Lower leg skin (tissue), 4 donors: Measurements from ENCODE around the gene KRTAP5-4. TPM values are rescaled to one million over a fixed set of nuclear protein-coding genes. Genes with fewer than 3 reads are reported as not detected.

ENCODE experiments used
- DNase-seq, 2 donors: peaks; one replicate each; pipeline ENCODE4 v3.0.0-alpha.2; 2019; ENCODE audit warnings: low spot score in 2 of 2
- H3K4me3 ChIP-seq: fragments of 200-600 bp; sonication (generic); 2 replicates; pipeline ENCODE4 v1.5.1; 2017; ENCODE audit warnings: mild to moderate bottlenecking, low read depth; ENCODE audit not compliant: poor library complexity, severe bottlenecking
- POLR2A ChIP-seq, 2 donors: fragments of 450-650 bp; IDR thresholded peaks; one replicate each; pipeline ENCODE4 v1.6.1; 2016 to 2017; ENCODE audit warnings: antibody characterized with exemption in 2 of 2, mild to moderate bottlenecking in 1 of 2, moderate library complexity in 1 of 2
- WGBS, 2 donors: methylation state at CpG; one replicate each; pipeline ENCODE4 v1.1.5; 2018; 5-methylcytosine and 5-hydroxymethylcytosine counted together
- intact Hi-C: fragments of 100-400 bp; cut with DNase I; formaldehyde crosslinking; loops from one replicate; pipeline ENCODE4 v1.15.0; 2023; ENCODE audit warnings: low total_unique reads
- total RNA-seq, 4 donors: library from RNA; depleted of rRNA; stranded (reverse); fragments of >200 nt; gene quantifications; one replicate each; pipeline ENCODE4 v1.1.0, GENCODE V29; 2016
- TF ChIP-seq, protein P1 (sequence below), 3 donors: fragments of 450-650 bp; IDR thresholded peaks; one replicate each; pipeline ENCODE4 v1.5.1; 2016; ENCODE audit warnings: antibody characterized with exemption in 3 of 3, mild to moderate bottlenecking in 3 of 3, moderate library complexity in 2 of 3

KRTAP5-4 gene
- total RNA-seq, 4 donors from 2014 or later: 7.9 TPM; not detected in 3

- intact Hi-C loops: no loop called here
- WGBS, 2 donors: 74 to 79% methylated on average over 10 to 22 of the region's 26 CpGs
- TF ChIP-seq POLR2A (IDR thresholded peaks at IDR 0.05): no peak
- TF ChIP-seq, protein P1, sequence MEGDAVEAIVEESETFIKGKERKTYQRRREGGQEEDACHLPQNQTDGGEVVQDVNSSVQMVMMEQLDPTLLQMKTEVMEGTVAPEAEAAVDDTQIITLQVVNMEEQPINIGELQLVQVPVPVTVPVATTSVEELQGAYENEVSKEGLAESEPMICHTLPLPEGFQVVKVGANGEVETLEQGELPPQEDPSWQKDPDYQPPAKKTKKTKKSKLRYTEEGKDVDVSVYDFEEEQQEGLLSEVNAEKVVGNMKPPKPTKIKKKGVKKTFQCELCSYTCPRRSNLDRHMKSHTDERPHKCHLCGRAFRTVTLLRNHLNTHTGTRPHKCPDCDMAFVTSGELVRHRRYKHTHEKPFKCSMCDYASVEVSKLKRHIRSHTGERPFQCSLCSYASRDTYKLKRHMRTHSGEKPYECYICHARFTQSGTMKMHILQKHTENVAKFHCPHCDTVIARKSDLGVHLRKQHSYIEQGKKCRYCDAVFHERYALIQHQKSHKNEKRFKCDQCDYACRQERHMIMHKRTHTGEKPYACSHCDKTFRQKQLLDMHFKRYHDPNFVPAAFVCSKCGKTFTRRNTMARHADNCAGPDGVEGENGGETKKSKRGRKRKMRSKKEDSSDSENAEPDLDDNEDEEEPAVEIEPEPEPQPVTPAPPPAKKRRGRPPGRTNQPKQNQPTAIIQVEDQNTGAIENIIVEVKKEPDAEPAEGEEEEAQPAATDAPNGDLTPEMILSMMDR (IDR thresholded peaks at IDR 0.05): no peak
- no peak for DNase-seq
- no peak within 1 kb of the TSS for H3K4me3 ChIP-seq
Measured at GRCh38 chr11:1629326-1630185, 7.6 kb upstream of the KRTAP5-4 start, which contains the start of gene KRTAP5-5. Gene KRTAP5-5, plus strand, starts transcription at chr11:1629775. Its CDS starts 66 bp downstream, at chr11:1629841.

- intact Hi-C loops: no loop called here
- WGBS, 2 donors: 35 to 47% methylated on average over 18 to 34 of the region's 35 CpGs
- H3K4me3 ChIP-seq: no peak overlapping the region
- peak in 1 of 2 donors; percentile 91 for DNase-seq
- TF ChIP-seq, protein P1 (IDR thresholded peaks at IDR 0.05): peak in 1 of 3 donors; percentile 38
- TF ChIP-seq POLR2A (IDR thresholded peaks at IDR 0.05): no peak
Measured at GRCh38 chr11:1628506-1629325, 6.8 kb upstream of the KRTAP5-4 start.

- intact Hi-C loops: no loop called here
- TF ChIP-seq POLR2A (IDR thresholded peaks at IDR 0.05): no peak
- TF ChIP-seq, protein P1 (IDR thresholded peaks at IDR 0.05): no peak
- H3K4me3 ChIP-seq: no peak overlapping the region
- 72% methylated on average over 13 of the region's 13 CpGs for WGBS, 2 donors
- DNase-seq: no peak
Measured at GRCh38 chr11:1625541-1625940, 3.6 kb upstream of the KRTAP5-4 start.

DNA sequence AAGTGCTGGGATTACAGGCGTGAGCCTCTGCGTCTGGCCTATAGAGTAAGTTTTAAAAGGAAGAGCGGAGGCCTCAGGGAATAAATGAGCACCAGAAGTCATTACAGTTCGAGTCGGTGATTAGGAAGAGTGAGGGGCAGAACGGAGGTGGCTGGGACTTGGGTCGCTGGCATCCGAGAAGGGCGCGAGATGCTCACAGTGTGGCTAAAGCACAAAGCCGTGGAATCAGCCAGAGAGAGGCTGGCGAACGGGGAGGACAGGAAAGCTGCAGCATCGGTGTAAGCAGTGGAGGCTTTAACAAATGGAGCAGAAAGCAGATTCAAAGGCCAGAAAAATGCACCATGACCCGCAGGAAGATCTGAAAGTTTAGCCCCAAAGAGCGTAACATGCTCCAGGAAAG is 2.7 kb upstream of the KRTAP5-4 start:
- no peak for TF ChIP-seq POLR2A (IDR thresholded peaks at IDR 0.05)
- TF ChIP-seq, protein P1 (IDR thresholded peaks at IDR 0.05): no peak
- intact Hi-C loops: no loop called here
- H3K4me3 ChIP-seq: no peak overlapping the region
- WGBS, 2 donors: 80 to 83% methylated on average over 16 of the region's 16 CpGs
- no peak for DNase-seq

- DNase-seq: no peak
- TF ChIP-seq POLR2A (IDR thresholded peaks at IDR 0.05): no peak
- TF ChIP-seq, protein P1 (IDR thresholded peaks at IDR 0.05): no peak
- intact Hi-C loops: no loop called here
- WGBS, 2 donors: 85 to 93% methylated on average over 9 of the region's 9 CpGs
- H3K4me3 ChIP-seq: no peak overlapping the region
Measured at GRCh38 chr11:1623716-1624115, 1.8 kb upstream of the KRTAP5-4 start.
